Endothelial cell of umbilical vein (primary cell): ENCODE results near the gene RAB31. TPM values are rescaled to one million over a fixed set of nuclear protein-coding genes. Genes with fewer than 3 reads are reported as not detected.
"Not testable (repeated sequence)": the region's sequence is repeated elsewhere in the genome, so short reads cannot be mapped to it uniquely, and the experiment has no call there.

Experiments used
- BruUV-seq: library from RNA; stranded (reverse); fragments of 400-500 nt; replicated peaks from 2 replicates; lab custom pipeline; 2021; lab: Mats Ljungman, UMichigan
- CTCF ChIA-PET: fragments of 300-600, 350-600 bp; sonication (Branson Sonifier 250); formaldehyde crosslinking; loops from one replicate; lab custom pipeline; 2021; ENCODE audit warnings: antibody characterized with exemption, inconsistent platforms; lab: Charles Lee
- POLR2A ChIA-PET: fragments of 300-600, 350-600 bp; sonication (Branson Sonifier 250); formaldehyde crosslinking; loops from one replicate; lab custom pipeline; 2021; ENCODE audit warnings: antibody characterized with exemption, inconsistent platforms; lab: Charles Lee
- DNase-seq: peaks from one replicate; pipeline ENCODE4 v3.0.0-alpha.2; 2011; ENCODE audit warnings: low read depth, low spot score
- FAIRE-seq: peaks from 2 replicates; lab custom pipeline; 2011; peaks lifted over from hg19 to GRCh38; lab: Jason Lieb, UNC
- H2AFZ ChIP-seq: 2 replicates; pipeline ENCODE4 v1.6.0; 2012; ENCODE audit warnings: low read depth, low read length, control low read depth, inconsistent platforms
- H3K27ac ChIP-seq: 2 replicates; pipeline ENCODE4 v1.5.1; 2011; ENCODE audit warnings: low read depth, mild to moderate bottlenecking, control low read depth, low read length, moderate library complexity; ENCODE audit not compliant: insufficient read depth
- H3K27me3 ChIP-seq, 2 experiments: 2 replicates each; pipeline versions ENCODE4 v1.6.0 to v1.6.1; 2011; ENCODE audit warnings: low read length in 2 of 2, mixed read lengths in 1 of 2; ENCODE audit not compliant: control insufficient read depth in 2 of 2, insufficient read depth in 2 of 2
- H3K36me3 ChIP-seq, 2 experiments: 2 replicates in 1 of 2; 3 replicates in 1 of 2; pipeline ENCODE4 v1.5.1; 2011; ENCODE audit warnings: low read length in 2 of 2, mild to moderate bottlenecking in 1 of 2, moderate library complexity in 1 of 2; ENCODE audit not compliant: control insufficient read depth in 2 of 2, insufficient read depth in 2 of 2; ENCODE audit errors: extremely low read depth in 1 of 2
- H3K4me1 ChIP-seq: 3 replicates; pipeline ENCODE4 v1.5.1; 2011; ENCODE audit warnings: mild to moderate bottlenecking, low read length; ENCODE audit not compliant: control insufficient read depth, insufficient read depth; ENCODE audit errors: extremely low read depth
- H3K4me2 ChIP-seq: 2 replicates; pipeline ENCODE4 v1.6.1; 2011; ENCODE audit warnings: low read length, control low read depth, mixed read lengths; ENCODE audit not compliant: insufficient read depth
- H3K4me3 ChIP-seq, 3 experiments: fragments of 200-600 bp in 1 of 3; sonication (generic), shearing (Covaris generic) in 1 of 3; replicated peaks in 1 of 3; 2 replicates each; pipeline ENCODE4 v1.5.1; 2011 to 2016; ENCODE audit warnings: control low read depth in 3 of 3, low read length in 3 of 3, mild to moderate bottlenecking in 2 of 3, inconsistent platforms in 1 of 3, low read depth in 1 of 3, moderate library complexity in 1 of 3; ENCODE audit not compliant: insufficient read depth in 1 of 3
- H3K79me2 ChIP-seq: 2 replicates; pipeline ENCODE4 v1.6.0; 2012; ENCODE audit warnings: low read length, inconsistent platforms; ENCODE audit not compliant: control insufficient read depth, insufficient read depth
- H3K9ac ChIP-seq: replicated peaks from 2 replicates; pipeline ENCODE3; 2011; ENCODE audit warnings: low read length, control low read depth; ENCODE audit not compliant: insufficient read depth; ENCODE audit errors: extremely low read depth
- H3K9me1 ChIP-seq: replicated peaks from 3 replicates; pipeline ENCODE4 v1.6.0; 2011; ENCODE audit warnings: mild to moderate bottlenecking, low read length; ENCODE audit not compliant: control insufficient read depth, insufficient read depth; ENCODE audit errors: extremely low read depth
- H3K9me3 ChIP-seq: replicated peaks from 2 replicates; pipeline ENCODE4 v1.5.1; 2012; ENCODE audit warnings: low read length, inconsistent platforms; ENCODE audit not compliant: control insufficient read depth, insufficient read depth
- H4K20me1 ChIP-seq: replicated peaks from 2 replicates; pipeline ENCODE3; 2011; ENCODE audit warnings: mild to moderate bottlenecking, low read length; ENCODE audit not compliant: control insufficient read depth, insufficient read depth; ENCODE audit errors: extremely low read depth
- EZH2 ChIP-seq: IDR thresholded peaks from 2 replicates; pipeline ENCODE4 v1.6.1; 2012; ENCODE audit warnings: borderline replicate concordance, low read depth, mild to moderate bottlenecking, moderate library complexity, low read length, inconsistent platforms; ENCODE audit not compliant: severe bottlenecking
- FOS ChIP-seq: IDR thresholded peaks from 2 replicates; pipeline ENCODE4 v1.6.1; 2011; ENCODE audit warnings: mild to moderate bottlenecking, low read length, moderate library complexity, borderline replicate concordance; ENCODE audit not compliant: insufficient read depth
- GATA2 ChIP-seq: IDR thresholded peaks from 2 replicates; pipeline ENCODE4 v1.7.0; 2011; ENCODE audit warnings: low read depth, mild to moderate bottlenecking, moderate library complexity, mixed read lengths, low read length; ENCODE audit not compliant: insufficient read length, insufficient read depth
- JUN ChIP-seq: IDR thresholded peaks from 2 replicates; pipeline ENCODE4 v1.6.1; 2011; ENCODE audit warnings: borderline replicate concordance, low read depth; ENCODE audit not compliant: insufficient read length, insufficient read depth
- MYC ChIP-seq: IDR thresholded peaks from one replicate; pipeline ENCODE4 v1.6.1; 2011; ENCODE audit warnings: mild to moderate bottlenecking, low read depth, low read length
- POLR2A ChIP-seq: IDR thresholded peaks from 2 replicates; pipeline ENCODE4 v1.6.1; 2012; ENCODE audit warnings: low read depth, mild to moderate bottlenecking, control low read depth, low read length
- POLR2AphosphoS5 ChIP-seq: IDR thresholded peaks from 2 replicates; pipeline ENCODE4 v1.6.1; 2012; ENCODE audit warnings: low read depth, mild to moderate bottlenecking, control low read depth, low read length, moderate library complexity; ENCODE audit not compliant: insufficient read depth
- dilution Hi-C: fragments of 300-500 bp; cut with MboI; formaldehyde crosslinking; loops from one replicate; pipeline ENCODE4 v1.15.0; 2019; ENCODE audit warnings: low sequenced_read_pairs; ENCODE audit not compliant: extremely low pct_ligation_motif_present
- intact Hi-C: fragments of 100-400 bp; cut with micrococcal nuclease; formaldehyde crosslinking; loops from one replicate; pipeline ENCODE4 v1.10.0; 2022
- polyA plus RNA-seq, 4 experiments: library from polyadenylated mRNA; depleted of rRNA in 3 of 4; stranded (reverse) in 3 of 4; unstranded in 1 of 4; fragments of >200 nt; gene quantifications; 2 replicates each; pipeline versions ENCODE4 v1.2.1 to v1.2.3, GENCODE V29; 2011 to 2012; ENCODE audit warnings: missing spikeins in 1 of 4
- total RNA-seq: library from RNA; stranded (reverse); gene quantifications from 2 replicates; pipeline ENCODE4 v1.2.3, GENCODE V29; 2021
- TF ChIP-seq, protein P1 (sequence below): IDR thresholded peaks from 2 replicates; pipeline ENCODE4 v1.6.1; 2011; ENCODE audit not compliant: insufficient read depth, insufficient read length
- TF ChIP-seq, protein P2 (sequence below), 2 donors: IDR thresholded peaks; 1 replicate in 1 of 2; 2 replicates in 1 of 2; pipeline ENCODE4 v1.5.1; 2011; ENCODE audit warnings: low read length in 2 of 2, mild to moderate bottlenecking in 2 of 2, moderate library complexity in 2 of 2, control low read depth in 1 of 2, inconsistent platforms in 1 of 2, low read depth in 1 of 2; ENCODE audit not compliant: insufficient read depth in 1 of 2; ENCODE audit errors: extremely low read depth in 1 of 2

The RAB31 gene
- total and polyA plus RNA-seq, 2 donors (not counting 3 experiments of a cell fraction or from before 2014, with no cell fraction given) = 30.5 TPM

DNA sequence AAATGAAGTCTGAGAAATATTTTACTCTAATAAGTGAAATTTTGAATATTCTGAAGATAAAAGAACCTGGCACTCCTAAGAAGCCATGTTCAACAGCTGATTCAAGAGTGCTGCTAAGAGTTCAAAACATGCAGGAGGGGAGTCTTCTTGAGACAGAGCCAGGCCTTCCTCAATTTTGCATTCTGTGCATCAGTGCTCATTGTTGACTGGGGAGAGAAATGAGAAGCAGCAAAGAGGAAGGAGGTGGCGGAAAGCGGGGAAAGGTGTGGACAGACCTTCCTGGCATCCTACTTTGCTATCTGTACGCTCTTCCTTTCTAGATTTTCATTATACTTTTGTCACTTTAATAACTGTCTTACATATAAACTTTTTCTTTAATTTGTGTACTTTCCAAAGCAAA is 148.0 kb downstream of the RAB31 start:
- Histone ChIP-seq H3K9me3 (no peaks in the 10 kb centered on the region), H3K4me3 (no peak overlapping the region), H3K4me1 (no peaks in the 10 kb centered on the region), H3K79me2 (no peaks in the 10 kb centered on the region), H3K4me2 (no peak overlapping the region), H3K27me3 (no peaks in the 10 kb centered on the region), H2AFZ (no peak overlapping the region), H4K20me1 (no peaks in the 10 kb centered on the region), H3K9me1 (no peaks in the 10 kb centered on the region), H3K27ac (no peak overlapping the region), H3K9ac (no peak overlapping the region), H3K36me3 (peaks cover 0 to under 1% of the 10 kb centered on the region in 2 experiments)
- intact Hi-C loops = no loop called here
- no TSS peak for BruUV-seq
- DNase-seq = no peak
- dilution Hi-C loops = no loop called here
- no peak for FAIRE-seq
- TF ChIP-seq FOS (no peak), POLR2AphosphoS5 (no peak), JUN (no peak), MYC (no peak), EZH2 (no peak), POLR2A (no peak), GATA2 (no peak)
- TF ChIP-seq, protein P1, sequence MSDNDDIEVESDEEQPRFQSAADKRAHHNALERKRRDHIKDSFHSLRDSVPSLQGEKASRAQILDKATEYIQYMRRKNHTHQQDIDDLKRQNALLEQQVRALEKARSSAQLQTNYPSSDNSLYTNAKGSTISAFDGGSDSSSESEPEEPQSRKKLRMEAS = no peak
- TF ChIP-seq, protein P2, sequence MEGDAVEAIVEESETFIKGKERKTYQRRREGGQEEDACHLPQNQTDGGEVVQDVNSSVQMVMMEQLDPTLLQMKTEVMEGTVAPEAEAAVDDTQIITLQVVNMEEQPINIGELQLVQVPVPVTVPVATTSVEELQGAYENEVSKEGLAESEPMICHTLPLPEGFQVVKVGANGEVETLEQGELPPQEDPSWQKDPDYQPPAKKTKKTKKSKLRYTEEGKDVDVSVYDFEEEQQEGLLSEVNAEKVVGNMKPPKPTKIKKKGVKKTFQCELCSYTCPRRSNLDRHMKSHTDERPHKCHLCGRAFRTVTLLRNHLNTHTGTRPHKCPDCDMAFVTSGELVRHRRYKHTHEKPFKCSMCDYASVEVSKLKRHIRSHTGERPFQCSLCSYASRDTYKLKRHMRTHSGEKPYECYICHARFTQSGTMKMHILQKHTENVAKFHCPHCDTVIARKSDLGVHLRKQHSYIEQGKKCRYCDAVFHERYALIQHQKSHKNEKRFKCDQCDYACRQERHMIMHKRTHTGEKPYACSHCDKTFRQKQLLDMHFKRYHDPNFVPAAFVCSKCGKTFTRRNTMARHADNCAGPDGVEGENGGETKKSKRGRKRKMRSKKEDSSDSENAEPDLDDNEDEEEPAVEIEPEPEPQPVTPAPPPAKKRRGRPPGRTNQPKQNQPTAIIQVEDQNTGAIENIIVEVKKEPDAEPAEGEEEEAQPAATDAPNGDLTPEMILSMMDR (IDR thresholded peaks at IDR 0.05; ENCODE audit: extremely low read depth in 1 of 2, insufficient read depth in 1 of 2, low read depth in 1 of 2, low read length in 2 of 2) = no peak
- ChIA-PET CTCF (no interaction called here), POLR2A (no interaction called here)

DNA sequence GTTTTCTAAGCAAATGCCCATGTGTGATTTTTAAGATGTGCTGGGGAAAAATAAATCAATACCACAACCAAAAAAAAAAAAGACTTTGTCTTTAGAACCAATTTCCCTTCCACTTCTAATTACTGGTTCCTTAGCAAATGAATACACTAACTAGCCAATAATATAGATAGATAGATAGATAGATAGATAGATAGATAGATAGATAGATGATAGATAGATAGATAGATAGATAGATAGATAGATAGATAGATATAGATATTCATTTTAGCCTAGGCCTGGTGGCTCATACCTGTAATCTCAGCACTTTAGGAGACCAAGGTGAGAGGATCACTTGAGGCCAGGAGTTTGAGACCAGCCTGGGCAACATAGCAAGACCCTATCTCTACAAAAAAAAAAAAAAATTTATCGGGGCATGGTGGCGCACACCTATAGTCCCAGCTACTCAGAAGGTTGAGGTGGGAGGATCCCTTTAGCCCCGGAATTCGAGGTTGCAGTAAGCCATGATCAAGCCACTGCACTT is 149.4 kb downstream of the RAB31 start:
- H3K9ac ChIP-seq, H3K4me3 ChIP-seq, H3K27me3 ChIP-seq, intact Hi-C loops, H3K36me3 ChIP-seq, H3K4me1 ChIP-seq, H3K27ac ChIP-seq, H3K79me2 ChIP-seq, H2AFZ ChIP-seq, H3K9me3 ChIP-seq, H3K4me2 ChIP-seq, H3K9me1 ChIP-seq, dilution Hi-C loops, DNase-seq, FAIRE-seq, POLR2A ChIA-PET, BruUV-seq, H4K20me1 ChIP-seq: not testable (repeated sequence)
- CTCF ChIA-PET = interaction anchor here (1.4 kb wide), 1 partner anchor 15 kb away, joined by 3 read pairs; no protein-coding TSS in a partner anchor
